CD1c-positive myeloid dendritic cell (primary cell): ENCODE results near the gene TRIM5.
"Not testable (repeated sequence)": the region's sequence is repeated elsewhere in the genome, so short reads cannot be mapped to it uniquely, and the experiment has no call there.

Source experiments
- DNase-seq: peaks from one replicate; pipeline ENCODE4 v3.0.0-alpha.2; 2016; ENCODE audit errors: extremely low spot score

TRIM5 gene

DNA sequence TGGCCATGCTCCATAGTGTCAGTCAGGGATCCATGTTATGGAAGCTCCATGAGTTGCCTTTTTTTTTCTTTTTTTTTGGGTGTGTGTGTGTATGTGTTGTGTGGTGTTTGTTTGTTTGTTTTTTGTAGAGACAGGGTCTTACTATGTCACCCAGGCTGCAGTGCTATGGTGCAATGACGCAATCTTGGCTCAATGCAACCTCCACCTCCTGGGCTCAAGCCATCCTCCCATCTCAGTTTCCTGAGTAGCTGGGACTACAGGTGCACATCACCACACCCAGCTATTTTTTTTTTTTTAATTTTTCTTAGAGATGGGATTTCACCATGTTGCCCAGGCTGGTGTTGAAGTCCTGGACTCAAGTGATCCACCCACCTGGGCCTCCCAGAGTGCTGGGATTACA is 3.6 kb upstream of the TRIM5 start:
- DNase-seq = no peak

DNA sequence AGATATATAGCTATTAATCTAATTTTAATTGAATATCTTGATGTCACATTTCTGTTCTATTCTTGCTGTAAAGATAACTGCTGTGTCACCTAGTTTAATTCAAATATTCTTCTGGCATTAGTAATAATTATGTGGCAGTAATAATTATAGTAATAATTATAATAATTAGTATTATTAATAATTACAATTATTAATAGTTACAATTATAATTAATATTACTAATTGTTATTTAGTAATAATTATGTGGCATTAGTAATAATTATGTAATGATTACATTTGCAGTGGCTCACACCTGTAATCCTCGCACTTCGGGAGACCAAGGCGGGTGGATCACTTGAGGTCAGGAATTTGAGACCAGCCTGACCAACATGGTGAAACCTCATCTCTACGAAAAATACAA is 1.6 kb upstream of the TRIM5 start:
- no peak for DNase-seq

DNA sequence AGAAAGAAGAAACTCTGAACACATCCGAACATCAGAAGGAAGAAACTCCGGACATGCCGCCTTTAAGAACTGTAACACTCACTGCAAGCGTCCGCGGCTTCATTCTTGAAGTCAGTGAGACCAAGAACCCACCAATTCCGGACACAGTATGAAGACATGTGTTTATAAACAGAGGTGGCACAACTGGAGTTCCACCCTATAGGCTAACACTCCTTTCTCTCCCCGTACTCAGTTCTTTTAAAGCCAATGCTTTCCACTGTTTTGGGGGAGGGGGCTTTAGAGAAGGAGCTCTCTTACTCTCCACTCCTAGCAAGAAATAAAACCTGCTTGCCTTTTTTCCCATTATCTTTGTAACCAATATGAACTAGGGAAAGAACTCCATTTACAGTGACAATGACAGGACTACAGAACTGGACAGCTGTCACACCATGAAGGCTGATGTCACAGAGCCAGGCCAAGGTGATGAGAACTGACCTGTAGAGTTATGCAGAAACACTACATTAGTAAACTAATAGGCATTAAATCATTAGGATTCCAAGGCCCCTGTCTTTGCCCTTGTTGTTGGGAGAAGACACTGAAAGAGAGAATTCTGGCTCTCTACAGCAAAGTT is 733 bp downstream of the TRIM5 start:
- DNase-seq = no peak

DNA sequence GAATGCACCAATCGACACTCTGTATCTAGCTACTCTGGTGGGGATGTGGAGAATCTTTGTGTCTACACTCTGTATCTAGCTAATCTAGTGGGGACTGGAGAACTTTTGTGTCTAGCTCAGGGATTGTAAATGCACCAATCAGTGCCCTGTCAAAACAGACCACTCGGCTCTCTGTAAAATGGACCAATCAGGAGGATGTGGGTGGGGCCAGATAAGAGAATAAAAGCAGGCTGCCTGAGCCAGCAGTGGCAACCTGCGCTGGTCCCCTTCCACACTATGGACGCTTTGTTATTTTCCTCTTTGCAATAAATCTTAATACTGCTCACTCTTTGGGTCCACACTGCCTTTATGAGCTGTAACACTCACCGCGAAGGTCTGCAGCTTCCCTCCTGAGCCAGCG is 1.3 kb downstream of the TRIM5 start:
- not testable (repeated sequence) for DNase-seq

DNA sequence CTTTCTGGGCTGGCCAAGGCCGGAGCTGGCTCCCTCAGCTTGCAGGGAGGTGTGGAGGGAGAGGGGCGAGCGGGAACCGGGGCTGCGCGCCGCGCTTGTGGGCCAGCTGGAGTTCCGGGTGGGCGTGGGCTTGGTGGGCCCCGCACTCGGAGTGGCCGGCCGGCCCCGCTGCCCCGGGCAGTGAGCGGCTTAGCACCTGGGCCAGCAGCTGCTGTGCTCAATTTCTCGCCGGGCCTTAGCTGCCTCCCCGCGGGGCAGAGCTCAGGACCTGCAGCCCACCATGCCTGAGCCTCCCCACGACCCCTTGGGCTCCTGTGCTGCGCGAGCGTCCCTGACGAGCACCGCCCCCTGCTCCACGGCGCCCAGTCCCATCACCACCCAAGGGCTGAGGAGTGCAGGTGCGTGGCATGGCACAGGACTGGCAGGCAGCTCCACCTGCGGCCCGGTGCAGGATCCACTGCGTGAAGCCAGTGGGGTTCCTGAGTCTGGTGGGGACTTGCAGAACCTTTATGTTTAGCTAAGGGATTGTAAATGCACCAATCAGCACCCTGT is 1.9 kb downstream of the TRIM5 start:
- DNase-seq = not testable (repeated sequence)

DNA sequence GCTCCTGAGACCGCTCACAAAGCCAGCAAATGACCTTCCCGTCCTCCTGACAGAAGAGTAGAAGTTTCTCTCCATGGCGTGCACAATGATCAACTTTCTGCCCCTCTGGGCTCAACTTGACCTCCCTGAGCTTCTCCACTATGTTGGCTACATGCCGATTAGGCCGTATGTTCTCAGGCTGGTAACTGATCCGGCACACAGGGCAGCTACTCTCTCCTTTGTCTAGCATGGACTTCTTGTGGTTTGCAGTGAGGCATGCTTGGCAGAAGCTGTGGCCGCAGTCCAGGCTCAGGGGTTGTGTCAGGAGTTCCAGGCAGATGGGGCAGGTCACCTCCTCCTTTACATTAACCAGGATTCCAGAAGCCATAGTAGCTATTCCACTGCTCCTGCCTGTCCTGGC is 5.1 kb downstream of the TRIM5 start:
- DNase-seq = no peak

DNA sequence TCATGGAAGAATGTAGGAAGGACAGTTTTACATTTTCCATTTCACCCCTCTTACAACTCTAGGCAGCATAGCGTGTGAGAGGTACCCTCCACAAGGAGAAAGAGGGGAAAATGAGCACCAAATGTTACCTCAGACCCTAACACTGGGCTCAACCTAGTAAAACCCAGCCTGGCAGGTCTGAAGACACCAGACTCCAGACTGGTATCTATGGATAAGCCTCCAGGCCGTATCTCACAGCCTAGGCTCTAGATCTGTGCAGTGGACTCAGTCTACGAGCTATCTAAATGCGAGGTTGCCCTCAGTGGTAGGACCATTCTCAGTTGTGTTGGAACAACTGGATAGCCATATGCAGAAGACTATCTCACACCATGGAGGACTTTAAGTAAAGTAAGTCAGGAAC is 10.5 kb downstream of the TRIM5 start:
- DNase-seq = no peak

DNA sequence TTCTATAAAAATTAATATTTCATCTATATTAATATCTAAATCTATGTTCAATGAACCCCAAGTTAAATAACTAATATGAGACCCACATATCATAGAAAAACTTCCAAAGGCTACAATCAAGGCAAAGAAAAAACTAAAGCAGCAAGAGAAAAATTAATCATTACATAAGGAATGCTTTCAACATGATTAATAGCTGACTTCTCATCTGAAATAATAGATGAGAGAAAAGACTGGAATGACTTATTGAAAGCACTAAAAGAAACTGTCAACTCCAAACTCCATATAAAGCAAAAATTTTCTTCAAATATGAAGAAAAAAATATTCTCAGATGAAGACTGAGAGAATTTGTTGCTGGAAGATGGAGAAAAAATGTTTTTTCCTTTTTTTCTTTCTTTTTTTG is 13.0 kb downstream of the TRIM5 start:
- DNase-seq = no peak

DNA sequence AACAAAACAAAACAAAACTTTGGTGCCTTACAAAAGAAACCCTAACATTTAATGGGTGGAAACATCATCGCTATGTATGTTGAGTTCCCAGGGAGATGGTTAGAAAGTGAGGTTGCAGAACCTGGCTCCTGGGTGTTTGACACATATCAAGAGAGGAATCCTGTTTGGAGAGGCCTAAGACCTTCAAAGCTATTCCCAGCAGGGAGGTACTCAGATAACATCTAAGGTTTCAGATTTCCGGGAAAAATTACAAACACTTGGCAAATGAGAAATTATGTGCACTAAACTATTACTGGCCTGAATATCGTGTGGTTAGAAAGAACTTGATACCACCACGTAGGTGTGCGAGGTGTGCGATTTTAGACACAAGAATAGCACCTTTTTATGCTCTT is 18.5 kb downstream of the TRIM5 start:
- no peak for DNase-seq

DNA sequence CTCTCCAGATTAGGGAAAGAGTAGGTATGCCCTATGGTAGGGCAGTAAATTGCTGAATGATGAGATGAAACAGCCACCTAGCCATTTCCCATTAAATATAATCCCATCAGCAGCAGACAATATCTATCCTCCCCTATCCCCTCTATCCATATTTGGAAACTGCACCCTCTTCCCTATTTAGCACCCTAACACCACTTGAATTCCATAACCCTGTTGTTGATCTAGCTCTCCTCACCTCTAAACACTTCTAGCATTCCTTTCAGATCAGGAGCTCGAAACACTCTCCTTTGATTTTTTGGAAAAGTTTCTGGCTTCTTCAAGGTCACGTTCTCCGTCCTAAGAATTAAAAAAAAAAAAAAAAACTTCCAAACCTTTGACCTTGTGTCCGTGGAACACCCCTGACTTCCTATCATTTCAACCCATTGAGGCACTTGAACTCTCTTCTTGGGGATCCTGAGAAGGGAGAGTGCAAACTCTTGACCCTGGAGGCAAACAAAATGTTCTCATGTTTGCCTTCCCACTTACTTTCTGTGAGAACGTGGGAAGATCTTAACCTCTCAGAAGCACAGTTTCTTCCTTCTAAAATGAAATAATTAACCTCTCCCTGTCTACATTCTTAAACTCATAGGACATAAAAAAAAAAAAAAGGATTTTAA is 19.0 kb downstream of the TRIM5 start:
- DNase-seq = no peak

DNA sequence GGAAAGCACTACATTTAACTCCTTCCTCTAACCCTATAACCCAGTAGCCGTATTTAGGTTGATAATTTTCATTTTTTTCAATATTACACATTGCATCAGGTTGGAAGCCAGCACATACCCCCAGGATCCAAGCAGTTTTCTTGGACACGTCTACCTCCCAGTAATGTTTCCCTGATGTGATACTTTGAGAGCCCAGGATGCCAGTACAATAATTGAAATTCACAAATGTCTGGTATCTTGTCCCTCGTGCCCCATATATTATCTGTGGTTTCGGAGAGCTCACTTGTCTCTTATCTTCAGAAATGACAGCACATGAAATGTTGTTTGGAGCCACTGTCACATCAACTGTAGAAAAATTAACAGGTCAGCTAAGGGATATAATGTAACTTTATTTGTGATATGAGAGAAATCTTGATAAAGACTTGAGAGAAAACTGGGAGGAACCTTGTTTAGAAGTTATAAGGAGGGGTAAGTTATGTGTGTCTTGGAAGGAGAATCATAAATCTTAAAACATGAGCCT is 19.8 kb downstream of the TRIM5 start:
- DNase-seq = no peak

DNA sequence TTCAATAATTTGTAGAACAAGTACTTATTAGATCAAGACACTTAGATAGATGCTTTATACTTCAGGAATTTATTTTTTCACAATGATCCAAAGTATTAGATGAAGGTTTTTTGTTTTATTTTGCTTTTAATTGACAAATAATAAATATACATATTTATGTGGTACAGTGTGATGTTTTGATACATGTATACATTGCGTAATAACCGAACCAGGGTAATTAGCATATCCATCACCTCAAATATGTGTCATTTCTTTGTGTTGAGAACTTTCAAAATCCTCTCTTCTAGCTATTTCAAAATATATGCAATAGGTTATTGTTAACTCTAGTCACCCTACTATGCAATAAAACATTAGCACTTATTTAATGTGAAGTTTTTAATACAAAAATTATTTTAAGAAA is 21.4 kb downstream of the TRIM5 start:
- DNase-seq = no peak

DNA sequence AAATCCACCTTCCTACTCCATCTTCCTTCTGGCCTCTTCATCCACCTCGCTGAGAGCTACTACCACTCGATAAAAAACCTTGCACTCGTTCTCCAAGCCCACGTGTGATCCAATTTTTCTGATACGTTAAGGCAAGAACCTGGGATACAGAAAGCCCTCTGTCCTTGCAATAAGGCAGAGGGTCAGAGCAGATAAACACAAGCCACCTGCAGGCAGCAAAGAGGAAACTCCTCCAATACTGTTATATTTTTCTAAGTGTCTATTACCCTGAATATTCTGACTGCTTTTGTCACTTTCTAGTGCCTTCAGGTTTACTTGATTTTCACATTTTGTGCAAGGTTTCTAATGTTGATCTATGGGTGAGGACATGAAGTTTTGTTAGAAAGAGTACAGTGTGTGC is 26.6 kb downstream of the TRIM5 start:
- DNase-seq = no peak

DNA sequence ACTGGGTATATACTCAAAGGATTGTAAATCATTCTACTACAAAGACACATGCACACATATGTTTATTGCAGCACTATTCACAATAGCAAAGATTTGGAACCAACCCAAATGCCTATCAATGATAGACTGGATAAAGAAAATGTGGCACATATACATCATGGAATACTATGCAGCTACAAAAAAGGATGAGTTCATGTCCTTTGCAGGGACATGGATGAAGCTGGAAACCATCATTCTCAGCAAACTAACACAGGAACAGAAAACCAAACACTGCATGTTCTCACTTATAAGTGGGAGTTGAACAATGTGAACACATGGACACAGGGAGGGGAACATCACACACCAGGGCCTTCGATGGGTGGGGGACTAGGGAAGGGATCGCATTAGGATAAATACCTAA is 27.9 kb downstream of the TRIM5 start:
- not testable (repeated sequence) for DNase-seq

DNA sequence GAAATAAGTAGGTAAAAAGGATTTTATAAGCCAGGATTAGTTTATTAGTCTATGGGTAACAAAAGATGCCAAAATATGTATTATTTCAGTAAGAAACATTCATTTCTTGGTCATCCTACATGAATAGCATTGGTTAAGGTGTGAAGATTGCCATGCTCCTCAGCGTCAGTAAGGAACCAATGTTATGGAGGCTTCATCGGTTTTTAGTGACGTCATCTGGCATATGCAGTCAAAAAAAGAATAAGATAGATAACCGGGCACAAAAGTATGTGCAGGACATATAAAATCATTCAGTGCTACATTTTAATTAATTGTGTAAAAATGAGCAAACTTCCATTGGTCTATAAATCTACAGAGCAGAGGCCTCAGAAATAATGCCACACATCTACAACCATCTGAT is 29.4 kb downstream of the TRIM5 start:
- DNase-seq = no peak

DNA sequence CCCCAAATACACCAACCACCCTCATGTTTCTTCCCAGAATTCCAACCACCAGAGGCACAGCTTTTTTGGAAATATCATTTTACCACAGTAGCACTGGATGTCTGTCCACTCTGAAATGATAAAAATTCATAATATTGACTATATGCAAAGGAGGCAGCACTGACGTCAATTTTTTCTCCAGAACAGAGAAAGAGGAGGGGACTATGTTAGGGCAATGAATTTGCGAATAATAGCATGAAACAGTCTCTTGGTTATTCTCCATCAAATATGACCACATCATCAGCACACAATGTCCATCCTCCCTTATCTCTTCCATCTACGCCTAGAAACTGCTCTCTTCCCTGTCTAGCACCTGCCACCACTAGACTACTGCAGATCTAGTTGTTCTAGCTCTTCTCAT is 38.7 kb downstream of the TRIM5 start:
- no peak for DNase-seq

DNA sequence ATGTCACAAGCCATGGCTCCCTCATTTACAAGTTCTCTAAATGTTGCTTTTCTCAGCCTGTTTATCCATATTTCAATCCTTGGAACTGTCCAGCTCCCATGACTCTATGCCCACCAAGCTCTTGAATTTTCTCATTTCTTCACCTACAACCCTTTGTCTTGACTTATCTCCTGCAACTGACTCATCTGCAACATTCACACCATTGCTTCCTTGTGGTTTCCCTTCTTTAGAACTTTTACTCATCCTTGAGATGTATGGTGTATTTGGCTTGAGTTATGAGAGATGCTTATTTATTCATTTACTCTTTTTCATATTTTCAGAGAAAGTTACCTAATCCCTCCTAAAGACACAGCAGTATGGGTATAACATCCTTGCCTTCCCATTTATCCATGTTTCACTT is 41.3 kb downstream of the TRIM5 start:
- no peak for DNase-seq

DNA sequence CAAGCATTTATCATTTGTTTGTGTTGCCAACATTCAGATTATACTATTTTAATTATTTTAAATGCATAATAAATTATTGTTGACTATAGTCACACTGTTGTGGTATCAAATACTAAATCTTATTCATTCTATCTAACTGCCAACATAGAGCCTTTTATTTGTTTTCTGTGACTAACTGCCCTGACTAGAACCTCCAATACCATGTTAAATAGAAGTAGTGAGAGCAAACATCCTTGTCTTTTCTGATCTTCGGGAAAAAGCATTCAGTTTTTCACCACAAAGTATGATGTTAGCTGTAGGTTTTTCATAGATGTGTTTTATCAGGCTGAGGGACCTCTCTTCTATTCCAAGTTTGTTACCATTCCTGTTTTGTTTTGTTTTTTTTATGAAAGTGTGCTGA is 44.9 kb downstream of the TRIM5 start:
- no peak for DNase-seq

DNA sequence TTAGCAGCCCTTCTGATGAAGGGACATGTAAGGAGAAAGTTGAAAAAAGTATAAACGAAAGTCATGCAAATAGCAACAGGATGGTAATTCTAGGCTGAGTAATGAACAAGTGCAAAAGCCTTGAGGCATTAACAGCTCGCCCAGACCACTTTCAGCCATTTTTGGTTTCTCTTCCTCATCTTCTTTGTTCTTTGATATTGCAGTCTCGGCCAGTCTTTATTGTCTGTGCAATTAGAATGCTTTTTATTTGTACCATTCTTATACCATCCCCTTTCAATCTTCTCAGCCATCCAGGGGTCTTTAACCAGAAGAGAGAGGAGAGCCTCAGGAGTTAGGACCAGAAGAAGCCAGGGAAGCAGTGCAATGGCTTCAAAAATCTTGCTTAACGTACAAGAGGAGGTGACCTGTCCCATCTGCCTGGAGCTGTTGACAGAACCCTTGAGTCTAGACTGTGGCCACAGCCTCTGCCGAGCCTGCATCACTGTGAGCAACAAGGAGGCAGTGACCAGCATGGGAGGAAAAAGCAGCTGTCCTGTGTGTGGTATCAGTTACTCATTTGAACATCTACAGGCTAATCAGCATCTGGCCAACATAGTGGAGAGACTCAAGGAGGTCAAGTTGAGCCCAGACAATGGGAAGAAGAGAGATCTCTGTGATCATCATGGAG is 52.8 kb downstream of the TRIM5 start:
- peak; percentile 53 for DNase-seq

DNA sequence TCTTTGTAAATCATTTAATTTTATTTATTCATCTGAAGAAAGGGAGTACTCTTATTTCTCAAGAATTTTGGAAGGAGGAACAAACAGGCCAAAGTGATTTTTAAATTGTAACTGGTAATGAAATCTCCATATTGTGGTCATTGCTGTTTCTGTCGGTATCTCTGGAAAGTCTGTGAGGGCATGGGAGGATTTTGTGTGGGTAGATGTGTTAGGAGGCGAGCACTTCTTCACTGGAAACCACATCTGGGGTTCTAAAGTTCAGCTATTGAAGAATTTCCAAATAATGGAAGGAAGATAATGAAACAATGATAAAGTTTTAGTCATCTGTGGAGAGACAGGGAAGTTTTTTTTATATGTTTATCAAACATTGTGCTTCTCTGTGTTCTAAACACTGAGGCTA is 53.5 kb downstream of the TRIM5 start:
- DNase-seq = peak; percentile 34

DNA sequence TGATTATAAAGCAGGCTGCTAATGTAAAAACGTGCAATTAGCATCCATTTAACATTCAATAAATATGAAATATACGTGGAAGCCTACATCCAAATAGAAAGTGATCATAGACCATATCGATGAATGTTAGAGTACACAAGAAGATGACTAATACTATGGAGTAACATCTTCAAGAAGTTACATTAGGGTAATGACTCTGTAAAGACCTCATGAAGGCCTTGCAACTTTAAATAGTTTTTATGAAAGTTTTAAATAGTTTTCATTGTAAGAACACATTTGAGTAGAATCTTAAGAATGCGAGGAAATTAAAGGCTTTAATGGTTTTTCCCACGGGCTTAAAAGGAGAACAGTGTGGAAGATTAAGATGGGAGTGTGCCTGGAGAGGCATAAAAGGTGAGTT is 58.7 kb downstream of the TRIM5 start:
- no peak for DNase-seq

DNA sequence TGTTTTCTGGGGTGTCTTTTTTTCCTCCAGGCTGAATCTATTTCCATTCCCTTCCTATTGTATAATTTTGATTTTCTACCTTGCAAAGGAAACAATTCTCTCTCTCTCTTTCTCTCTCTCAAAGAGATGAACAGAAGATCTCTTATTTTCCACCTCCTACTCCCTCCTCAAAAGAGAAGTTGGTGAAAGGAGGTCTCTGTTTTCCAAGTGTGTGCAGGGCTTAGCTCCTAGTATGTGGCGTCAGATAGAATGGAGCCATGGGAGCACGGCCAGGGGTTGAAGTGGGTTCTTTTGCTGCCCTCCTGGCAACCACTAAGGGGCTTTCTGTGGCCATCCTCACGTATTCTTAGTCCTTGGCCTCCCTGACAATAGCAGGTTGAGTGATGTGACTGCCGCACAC is 59.6 kb downstream of the TRIM5 start:
- DNase-seq = no peak
